Measurements from ENCODE around the gene STARD3NL.

The STARD3NL gene

GRCh38 chr7:38276096-38276877, 98.2 kb downstream of the STARD3NL start:
- ATAC-seq (ENCODE audit: insufficient read depth, low read depth) (no peak), DNase-seq (no peak)
- Histone ChIP-seq H3K9me3 (ENCODE audit: insufficient read depth, low read length, severe bottlenecking) (no peaks in the 10 kb centered on the region), H3K4me3 (ENCODE audit: low read depth in 1 of 2, low read length in 2 of 2) (no peak overlapping the region), H3K4me2 (ENCODE audit: insufficient read depth, low read length) (no peak overlapping the region), H3K79me2 (ENCODE audit: insufficient read depth, low read length) (no peaks in the 10 kb centered on the region), H3K36me3 (ENCODE audit: insufficient read depth, low read length) (no peaks in the 10 kb centered on the region), H3K27me3 (ENCODE audit: insufficient read depth, low read length, poor library complexity) (no peaks in the 10 kb centered on the region), H3K9ac (ENCODE audit: low read depth, low read length) (no peak overlapping the region), H4K20me1 (ENCODE audit: insufficient read depth, low read length) (no peaks in the 10 kb centered on the region), H3K4me1 (ENCODE audit: insufficient read depth, low read length) (no peaks in the 10 kb centered on the region), H2AFZ (ENCODE audit: low read depth, low read length) (no peak overlapping the region), H3K27ac (ENCODE audit: low read length) (no peak overlapping the region)
- TF ChIP-seq EZH2 (IDR thresholded peaks at IDR 0.05; ENCODE audit: borderline replicate concordance, low read depth, low read length, severe bottlenecking), result no peak
- TF ChIP-seq CTCF (IDR thresholded peaks at IDR 0.05; ENCODE audit: borderline replicate concordance, extremely low read depth, low read length, poor library complexity, severe bottlenecking), result no peak

- Histone ChIP-seq H2AFZ (ENCODE audit: low read depth, low read length) (no peak overlapping the region), H3K27me3 (ENCODE audit: insufficient read depth, low read length, poor library complexity) (no peaks in the 10 kb centered on the region), H3K27ac (ENCODE audit: low read length) (no peak overlapping the region)
These were observed 102.0 kb downstream of the STARD3NL start for GRCh38 chr7:38280000-38280399.

More at GRCh38 chr7:38280000-38280399, 102.0 kb downstream of the STARD3NL start:
- no peaks in the 10 kb centered on the region for H4K20me1 ChIP-seq (ENCODE audit: insufficient read depth, low read length)
- no peak overlapping the region for H3K9ac ChIP-seq (ENCODE audit: low read depth, low read length)
- no peak overlapping the region for H3K4me2 ChIP-seq (ENCODE audit: insufficient read depth, low read length)
- H3K4me3 ChIP-seq (ENCODE audit: low read depth in 1 of 2, low read length in 2 of 2), result no peak overlapping the region
- no peak for DNase-seq
- no peaks in the 10 kb centered on the region for H3K9me3 ChIP-seq (ENCODE audit: insufficient read depth, low read length, severe bottlenecking)
- no peaks in the 10 kb centered on the region for H3K36me3 ChIP-seq (ENCODE audit: insufficient read depth, low read length)
- no peaks in the 10 kb centered on the region for H3K4me1 ChIP-seq (ENCODE audit: insufficient read depth, low read length)
- H3K79me2 ChIP-seq (ENCODE audit: insufficient read depth, low read length), result no peaks in the 10 kb centered on the region
- no peak for ATAC-seq (ENCODE audit: insufficient read depth, low read depth)
- TF ChIP-seq EZH2 (IDR thresholded peaks at IDR 0.05; ENCODE audit: borderline replicate concordance, low read depth, low read length, severe bottlenecking) (no peak), CTCF (IDR thresholded peaks at IDR 0.05; ENCODE audit: borderline replicate concordance, extremely low read depth, low read length, poor library complexity, severe bottlenecking) (no peak)
